LoVo (cell line): Measurements from ENCODE around the gene SLC19A3.
A peak's percentile ranks its signal among the peaks of the same experiment; 100 is the strongest.
"Not testable (repeated sequence)": the region's sequence is repeated elsewhere in the genome, so short reads cannot be mapped to it uniquely, and the experiment has no call there.

Experiments
- DNase-seq: peaks from one replicate; pipeline ENCODE4 v3.0.0-alpha.2; 2016; ENCODE audit warnings: low spot score

The SLC19A3 gene

DNA sequence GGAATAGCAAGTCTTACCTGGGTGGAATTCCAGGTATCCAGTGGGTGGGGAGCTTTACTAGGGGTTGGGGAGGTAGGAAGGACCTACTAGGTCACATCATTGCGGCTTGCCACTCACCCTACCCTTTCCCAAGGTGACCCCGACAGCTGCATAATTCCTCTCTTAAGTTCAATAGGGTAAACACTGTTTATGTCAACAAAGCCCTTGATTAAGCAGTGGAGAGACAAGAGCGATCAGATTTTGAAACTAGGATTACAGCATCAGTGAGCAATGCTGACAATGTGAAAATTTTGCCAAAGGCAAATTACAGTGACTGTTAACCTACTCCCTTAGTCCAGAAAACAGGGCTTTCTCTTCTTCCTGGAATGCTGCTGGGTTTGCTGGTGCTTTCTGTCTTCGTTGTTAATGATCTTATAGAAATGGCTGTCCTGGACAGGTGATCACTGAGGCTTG is 14.5 kb downstream of the SLC19A3 start:
- DNase-seq: peak; percentile 57

- DNase-seq: peak; percentile 64
Measured at GRCh38 chr2:227701556-227701955, 16.3 kb downstream of the SLC19A3 start.

DNA sequence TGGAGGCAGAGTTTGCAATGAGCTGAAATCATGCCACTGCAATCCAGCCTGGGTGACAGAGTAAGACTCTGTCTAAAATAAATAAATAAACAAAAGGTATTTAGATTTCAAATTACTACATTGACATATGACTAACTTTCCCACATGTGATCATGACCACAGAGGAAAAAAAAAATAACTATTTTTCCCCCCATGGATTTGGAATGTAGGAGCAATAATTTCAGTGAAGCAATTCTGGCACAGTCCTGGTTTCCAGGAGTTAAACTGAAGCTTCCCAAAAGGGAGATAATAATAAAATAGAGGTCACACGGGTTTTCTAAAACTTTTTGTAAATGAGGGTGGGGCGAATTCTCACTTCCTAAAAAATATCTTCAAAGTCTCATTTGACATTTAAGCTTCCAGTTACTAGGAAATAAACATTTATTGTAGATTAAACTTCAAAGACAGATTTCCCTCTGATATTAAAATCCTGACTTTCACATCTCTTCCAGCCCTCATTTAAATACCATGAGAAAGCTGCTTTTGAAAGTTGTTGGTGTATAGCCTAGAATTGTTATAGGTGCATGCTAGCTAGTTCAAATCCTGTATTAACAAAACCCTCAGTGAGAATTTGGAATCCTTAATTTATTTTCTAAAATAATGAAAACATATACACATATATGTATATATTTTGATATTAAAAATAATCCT is 20.7 kb downstream of the SLC19A3 start:
- no peak for DNase-seq

DNA sequence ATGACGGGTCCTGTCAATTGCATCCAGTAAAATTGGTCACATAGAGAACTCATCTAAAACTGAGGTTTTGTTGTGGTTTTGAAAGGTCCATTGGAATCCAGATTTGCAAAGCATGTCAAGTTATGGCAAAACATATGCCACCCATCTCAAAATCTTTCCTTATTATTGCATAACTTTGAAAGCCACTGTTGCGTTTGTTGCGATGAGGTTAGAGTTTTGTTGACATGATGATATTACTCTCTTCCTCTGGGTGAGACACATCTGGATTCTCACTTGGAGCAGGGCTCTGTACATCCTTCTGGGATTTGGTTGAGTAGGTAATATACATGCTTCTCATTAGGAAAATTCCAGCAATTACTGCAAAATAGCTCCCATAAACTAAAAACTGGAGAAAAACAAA is 30.6 kb downstream of the SLC19A3 start:
- no peak for DNase-seq

DNA sequence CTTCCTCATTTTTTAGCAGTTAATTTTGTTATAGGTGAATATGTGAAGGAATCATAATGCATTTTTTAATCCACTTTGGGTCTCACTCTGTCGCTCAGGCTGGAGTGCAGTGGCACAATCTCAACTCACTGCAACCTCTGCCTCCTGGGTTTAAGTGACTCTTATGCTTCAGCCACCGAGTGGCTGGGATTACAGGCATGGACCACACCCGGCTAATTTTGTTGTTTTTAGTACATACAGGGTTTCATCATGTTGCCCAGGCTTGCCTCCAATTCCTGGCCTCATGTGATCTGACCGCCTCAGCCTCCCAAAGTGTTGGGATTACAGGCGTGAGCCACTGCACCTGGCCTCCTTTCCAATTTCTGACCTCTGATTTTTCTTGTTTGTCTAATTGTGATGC is 33.6 kb downstream of the SLC19A3 start:
- DNase-seq: no peak

- no peak for DNase-seq
Measured at GRCh38 chr2:227677928-227678327, 39.9 kb downstream of the SLC19A3 start.

DNA sequence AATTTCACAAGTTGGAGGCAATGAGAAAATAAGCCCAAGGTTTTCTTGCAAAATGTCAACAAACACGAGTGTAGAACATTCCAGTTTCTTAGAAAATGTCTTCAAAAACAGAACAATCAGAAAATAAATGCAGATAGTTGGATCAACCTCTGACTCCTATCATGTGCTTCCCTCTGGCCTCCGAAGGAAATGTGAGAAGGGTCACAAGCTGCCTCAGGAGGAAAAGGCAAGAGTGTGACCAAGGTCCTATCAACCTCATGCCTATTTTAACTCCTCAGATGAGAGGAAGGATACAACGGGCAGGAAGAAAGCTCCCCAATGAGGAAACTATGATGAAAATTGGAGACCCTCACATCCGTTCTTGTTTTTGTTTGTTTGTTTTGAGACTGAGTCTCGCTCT is 43.3 kb downstream of the SLC19A3 start:
- no peak for DNase-seq

- DNase-seq: not testable (repeated sequence)
Measured at GRCh38 chr2:227673620-227674019, 44.2 kb downstream of the SLC19A3 start.

DNA sequence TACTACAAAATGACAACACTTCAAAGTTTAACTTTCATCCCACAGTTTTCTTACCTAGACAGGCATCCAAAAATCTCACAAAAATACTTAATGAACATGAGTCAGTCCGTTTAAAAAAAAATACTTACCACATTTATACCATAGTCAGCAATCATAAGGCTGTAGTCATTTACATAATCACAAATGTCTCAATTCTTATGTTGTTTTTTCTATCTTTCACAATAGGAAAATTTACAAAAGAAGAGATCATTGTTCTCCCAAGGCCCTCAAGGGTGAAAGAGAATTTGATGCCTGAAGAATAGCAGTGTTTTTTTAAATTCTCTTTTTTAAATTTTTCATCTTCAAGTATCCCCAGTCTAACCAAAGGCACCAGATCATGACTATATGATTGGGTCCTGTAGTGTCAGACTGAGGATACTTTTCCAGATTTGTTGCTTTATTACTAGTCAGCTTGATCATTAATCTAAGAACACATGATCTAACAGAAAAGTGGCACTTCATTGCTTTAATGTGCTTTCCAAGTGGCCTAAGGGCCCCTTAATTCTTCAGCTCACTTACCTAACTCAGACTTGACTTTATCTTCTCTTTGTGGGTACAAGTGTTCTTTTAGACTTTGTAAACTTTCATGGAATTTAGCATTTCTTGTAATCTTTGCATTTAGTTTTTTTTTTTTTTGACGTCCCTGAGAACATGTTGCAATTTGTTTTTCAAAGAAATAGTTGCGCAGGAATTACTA is 46.5 kb downstream of the SLC19A3 start:
- no peak for DNase-seq

GRCh38 chr2:227666631-227667170 is 51.1 kb downstream of the SLC19A3 start, which contains the start of gene SCYGR5:
SCYGR5 (plus strand) TSS chr2:227666804; CDS start chr2:227666804, 0 bp downstream.
- not testable (repeated sequence) for DNase-seq

DNA sequence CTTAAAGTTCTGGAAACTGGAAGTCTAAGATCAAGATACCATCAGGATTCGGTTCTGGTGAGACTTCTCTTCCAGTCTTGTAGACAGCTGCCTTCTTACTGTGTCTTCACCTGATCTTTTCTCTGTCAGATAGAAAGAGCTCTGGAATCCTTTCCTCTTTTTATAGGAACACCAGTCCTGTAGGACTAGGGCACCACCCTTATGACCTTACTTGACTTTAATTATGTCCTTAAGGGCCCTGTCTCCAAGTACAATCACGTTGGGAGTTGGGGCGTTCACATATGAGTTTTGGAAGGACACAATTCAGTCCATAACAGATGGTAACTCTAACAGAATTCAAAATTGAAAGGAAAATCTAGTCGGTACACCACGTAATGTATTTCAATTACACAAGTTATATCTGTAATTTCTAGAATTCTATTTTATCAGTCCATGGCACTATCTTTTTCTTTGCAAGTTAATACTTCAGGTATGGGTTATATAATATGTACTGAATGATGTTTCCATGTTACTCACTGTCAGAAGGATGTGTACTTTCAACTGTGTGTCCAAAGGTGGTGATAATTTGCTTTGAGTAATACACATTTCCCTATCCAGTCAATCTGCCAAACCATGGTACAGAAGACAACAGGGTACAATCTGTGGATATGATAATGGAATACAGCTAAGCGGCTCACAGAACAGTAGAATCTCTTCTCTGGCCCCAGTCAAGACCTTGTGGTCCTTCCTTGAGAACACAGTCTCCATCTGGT is 52.5 kb downstream of the SLC19A3 start:
- no peak for DNase-seq

- DNase-seq: no peak
Measured at GRCh38 chr2:227661827-227662226, 56.0 kb downstream of the SLC19A3 start.

- no peak for DNase-seq
Measured at GRCh38 chr2:227661025-227661649, 56.7 kb downstream of the SLC19A3 start.

DNA sequence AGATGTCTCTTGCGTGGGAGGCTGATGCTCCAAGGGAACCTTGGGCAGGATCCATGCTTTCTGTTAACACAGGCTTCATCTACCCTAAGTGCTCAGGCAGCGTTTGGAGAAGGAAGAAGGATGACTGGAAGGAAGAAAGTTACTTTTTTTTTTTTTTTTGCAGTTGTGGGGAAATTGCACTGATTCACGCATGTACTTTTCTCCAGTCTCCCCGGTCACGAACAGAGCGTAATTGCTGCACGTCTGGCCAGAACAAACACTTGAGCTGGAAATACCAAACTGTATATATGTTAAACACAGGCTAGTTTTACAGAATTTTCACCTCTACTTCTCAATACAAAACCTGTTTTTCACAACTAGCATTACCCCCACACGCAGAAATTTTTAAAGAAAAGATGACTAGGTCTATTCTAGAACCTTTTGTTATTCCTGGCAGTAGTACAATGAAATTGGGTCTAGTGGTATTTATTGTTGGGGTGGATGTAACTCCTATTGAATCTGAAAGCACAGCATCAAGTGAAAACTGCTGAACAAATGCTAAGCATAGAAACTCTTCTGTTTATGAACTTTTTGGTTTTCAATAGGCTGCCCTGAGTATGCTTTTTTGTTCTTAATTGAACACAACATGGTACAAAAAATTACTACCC is 60.5 kb downstream of the SLC19A3 start:
- DNase-seq: no peak

GRCh38 chr2:227655454-227655853 is 62.4 kb downstream of the SLC19A3 start:
- peak; percentile 19 for DNase-seq

- DNase-seq: no peak
Measured at GRCh38 chr2:227654426-227654825, 63.4 kb downstream of the SLC19A3 start.

GRCh38 chr2:227653419-227653818 is 64.4 kb downstream of the SLC19A3 start:
- no peak for DNase-seq

GRCh38 chr2:227643990-227644551 is 73.8 kb downstream of the SLC19A3 start:
- DNase-seq: peak; percentile 18

- no peak for DNase-seq
Measured at GRCh38 chr2:227642656-227643055, 75.2 kb downstream of the SLC19A3 start.

DNA sequence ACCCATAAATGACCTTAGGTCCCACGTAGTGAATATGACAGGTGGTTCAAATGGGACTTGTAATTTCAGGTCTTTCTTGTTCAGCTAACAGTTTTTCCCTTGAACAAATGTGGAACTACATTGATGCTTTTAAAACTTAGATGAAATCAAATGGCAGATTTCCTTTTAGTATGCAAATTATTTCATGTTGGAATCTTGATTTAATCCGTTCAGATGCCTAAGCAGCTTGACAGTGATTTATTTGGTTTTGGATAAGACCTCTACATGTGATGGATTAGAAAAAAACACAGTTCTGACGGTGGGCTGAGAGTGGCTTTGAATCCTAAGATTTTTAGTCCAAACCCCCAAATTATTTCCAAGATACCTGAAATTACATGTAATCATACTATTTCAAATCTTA is 83.6 kb downstream of the SLC19A3 start:
- no peak for DNase-seq
